Stimulated activated CD8-positive, alpha-beta memory T cell treated with anti-CD3 and anti-CD28 coated beads, Interleukin-7, amount 100 ng/mL, for 24 hours (primary cell): ENCODE measurements around the gene TMEM59.
"Not testable (repeated sequence)": the region's sequence is repeated elsewhere in the genome, so short reads cannot be mapped to it uniquely, and the experiment has no call there.

Source experiments
- DNase-seq: peaks from one replicate; pipeline ENCODE4 v3.0.0-alpha.2; 2020; ENCODE audit warnings: low read depth

Gene TMEM59, protein sequence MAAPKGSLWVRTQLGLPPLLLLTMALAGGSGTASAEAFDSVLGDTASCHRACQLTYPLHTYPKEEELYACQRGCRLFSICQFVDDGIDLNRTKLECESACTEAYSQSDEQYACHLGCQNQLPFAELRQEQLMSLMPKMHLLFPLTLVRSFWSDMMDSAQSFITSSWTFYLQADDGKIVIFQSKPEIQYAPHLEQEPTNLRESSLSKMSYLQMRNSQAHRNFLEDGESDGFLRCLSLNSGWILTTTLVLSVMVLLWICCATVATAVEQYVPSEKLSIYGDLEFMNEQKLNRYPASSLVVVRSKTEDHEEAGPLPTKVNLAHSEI

DNA sequence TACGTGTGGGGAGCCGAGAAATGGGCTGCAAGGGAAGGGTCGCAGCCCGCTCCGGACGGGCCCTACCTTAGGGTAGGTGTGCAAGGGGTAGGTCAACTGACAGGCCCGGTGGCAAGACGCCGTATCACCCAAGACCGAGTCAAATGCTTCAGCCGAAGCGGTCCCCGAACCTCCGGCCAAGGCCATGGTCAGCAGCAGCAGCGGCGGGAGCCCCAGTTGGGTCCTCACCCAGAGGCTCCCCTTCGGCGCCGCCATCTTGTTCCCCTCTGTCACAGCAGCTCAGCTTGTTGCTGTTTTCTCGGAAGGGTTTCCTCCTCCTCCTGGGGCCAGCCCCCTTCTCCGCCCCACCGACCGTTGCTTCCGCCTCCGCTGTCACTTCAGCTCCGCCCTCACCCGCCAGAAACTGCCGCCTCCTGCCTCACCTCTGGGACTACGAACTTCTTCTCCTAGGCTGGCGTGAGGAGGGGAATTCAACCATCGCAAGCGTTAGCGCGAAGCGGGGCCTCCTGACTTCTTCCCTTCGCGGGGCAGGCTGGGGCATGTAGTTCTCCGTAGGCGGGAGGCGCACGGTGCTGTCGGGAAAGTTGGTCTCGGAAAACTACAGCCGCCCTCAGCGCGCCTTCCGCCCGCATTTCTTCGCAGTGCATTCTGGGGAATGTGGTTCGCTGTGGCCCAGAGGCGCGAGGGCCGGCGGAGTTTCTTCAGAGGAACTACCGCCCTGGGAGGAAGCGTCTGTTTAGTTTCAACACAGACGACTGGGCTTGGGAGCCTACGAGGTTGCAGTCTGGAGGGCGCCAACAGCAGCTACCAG lies at the start of gene TMEM59, which contains the start of gene TCEANC2:
TSS of gene TMEM59 (minus strand) at position 271 of the 811 bp plus-strand sequence. CDS start at position 255, 16 bp downstream.
TSS of gene TCEANC2 (plus strand) at position 675 of the 811 bp plus-strand sequence. CDS start 815 bp downstream, outside the sequence.
- DNase-seq: peak; percentile 95

- DNase-seq: no peak
Measured at GRCh38 chr1:54100500-54100899, 47.5 kb upstream of the TMEM59 start.

- no peak for DNase-seq
Measured at GRCh38 chr1:54099061-54099610, 46.1 kb upstream of the TMEM59 start.

DNA sequence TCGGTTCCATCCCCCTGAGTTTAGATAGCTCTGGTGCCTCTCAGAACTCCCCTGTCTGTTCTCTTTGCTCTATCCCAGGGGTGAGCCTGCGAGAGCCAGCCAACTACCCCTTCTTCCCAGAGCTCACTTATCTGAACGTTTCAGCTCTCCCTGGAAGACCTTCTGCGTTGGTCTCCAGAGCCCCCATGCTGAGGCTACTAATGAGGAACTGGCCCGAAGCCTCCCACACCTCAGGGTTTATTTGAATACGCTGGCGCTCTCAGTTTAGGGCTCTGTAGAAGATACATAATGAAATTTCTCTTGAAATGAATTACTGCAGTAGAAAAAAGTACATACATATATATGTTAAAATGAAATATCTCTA lies 43.9 kb upstream of the TMEM59 start:
- DNase-seq: no peak

- DNase-seq: no peak
Measured at GRCh38 chr1:54096227-54096876, 43.3 kb upstream of the TMEM59 start.

DNA sequence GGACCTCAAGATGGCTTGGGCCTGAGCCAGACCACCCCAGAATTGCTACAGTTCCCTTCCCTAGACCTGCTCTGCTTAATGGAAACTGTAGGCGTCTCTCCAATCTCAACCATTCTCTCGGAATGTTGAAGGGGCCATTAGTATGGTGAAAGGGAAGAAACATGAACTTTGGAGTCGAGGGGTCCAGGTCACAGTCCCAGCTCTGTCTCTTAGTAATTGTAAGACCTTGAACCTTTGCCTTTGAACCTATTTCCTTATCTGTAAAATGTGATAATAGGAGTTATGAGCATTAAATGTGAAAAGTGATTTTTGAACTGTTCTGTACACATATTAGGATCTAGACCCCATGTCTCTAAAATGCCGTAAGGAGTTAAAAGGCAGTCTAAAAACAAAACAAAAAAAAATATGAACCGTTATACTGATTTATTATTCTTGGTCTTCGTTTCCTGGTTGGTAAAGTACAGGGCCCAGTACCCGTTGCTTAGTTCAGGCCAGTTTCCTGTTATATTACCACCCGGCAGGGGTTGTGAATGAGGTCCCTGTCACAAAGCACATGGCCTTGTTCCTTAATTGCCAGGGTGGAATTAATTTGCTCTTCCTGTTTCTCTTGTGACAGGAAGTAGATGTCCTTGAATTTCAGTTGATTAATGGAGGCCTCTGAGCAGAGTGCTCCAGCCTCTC lies 42.7 kb upstream of the TMEM59 start:
- no peak for DNase-seq

GRCh38 chr1:54094730-54095105 lies 41.7 kb upstream of the TMEM59 start:
- DNase-seq: not testable (repeated sequence)

GRCh38 chr1:54094001-54094729 lies 41.2 kb upstream of the TMEM59 start:
- no peak for DNase-seq

DNA sequence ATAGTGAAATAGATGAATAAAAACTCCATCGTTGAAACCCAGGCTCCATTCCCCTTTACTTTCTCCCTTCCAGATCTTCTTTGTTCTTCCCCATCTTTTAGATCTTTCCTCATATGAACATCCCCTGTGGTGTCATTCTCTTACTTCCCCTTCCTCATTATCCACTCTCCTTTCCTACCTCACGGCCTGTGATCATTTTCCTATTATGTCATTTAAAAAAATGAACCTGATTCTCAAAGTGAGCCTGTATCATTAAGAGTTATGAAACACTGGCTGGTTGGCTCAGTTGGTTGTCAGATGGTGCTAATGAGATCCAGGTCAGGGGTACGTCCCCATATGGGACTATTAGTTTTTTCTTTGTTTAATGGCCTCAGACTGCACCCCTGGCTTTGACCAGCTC lies 38.7 kb upstream of the TMEM59 start:
- no peak for DNase-seq

DNA sequence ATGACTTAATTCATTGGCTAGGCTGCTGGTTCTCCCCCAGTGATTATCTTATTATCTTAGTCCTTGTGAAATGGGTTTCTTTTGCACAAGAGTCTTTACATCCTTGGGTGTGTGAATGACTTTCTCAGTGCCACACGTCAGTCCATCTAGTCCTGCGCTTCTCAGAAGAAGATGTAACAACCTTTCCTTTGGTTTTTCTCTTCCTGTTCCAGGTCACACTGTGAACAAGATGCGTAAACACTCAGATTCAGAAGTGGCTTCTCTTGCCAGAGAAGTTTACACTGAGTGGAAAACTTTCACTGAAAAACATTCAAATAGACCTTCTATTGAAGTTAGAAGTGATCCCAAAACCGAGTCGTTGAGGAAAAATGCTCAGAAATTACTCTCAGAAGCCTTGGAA lies 35.4 kb upstream of the TMEM59 start:
- DNase-seq: no peak

- DNase-seq: no peak
Measured at GRCh38 chr1:54086754-54087153, 33.8 kb upstream of the TMEM59 start.

- DNase-seq: no peak
Measured at GRCh38 chr1:54084794-54085193, 31.8 kb upstream of the TMEM59 start.

GRCh38 chr1:54081306-54082270 lies 28.6 kb upstream of the TMEM59 start:
- peak; percentile 26 for DNase-seq

- no peak for DNase-seq
Measured at GRCh38 chr1:54080598-54081049, 27.6 kb upstream of the TMEM59 start.

DNA sequence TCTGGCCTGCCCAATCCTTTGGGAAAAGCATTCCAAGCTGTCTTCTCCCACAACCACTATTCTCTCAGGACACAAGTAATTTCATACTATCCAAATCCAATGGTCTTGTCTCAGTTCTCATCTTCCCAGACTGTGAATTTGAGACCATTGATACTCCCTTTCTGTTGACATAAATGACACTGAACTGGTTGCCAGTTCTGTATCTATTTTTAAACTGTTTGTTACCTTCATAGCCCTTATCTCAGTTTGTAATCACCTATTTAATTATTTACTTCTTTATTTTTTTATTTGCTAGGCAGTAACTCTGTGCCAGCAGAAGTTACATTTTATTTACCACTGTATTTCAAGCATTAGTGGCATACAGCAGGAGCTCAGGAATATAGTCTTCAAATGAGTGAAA lies 24.4 kb upstream of the TMEM59 start:
- DNase-seq: no peak

- DNase-seq: no peak
Measured at GRCh38 chr1:54070171-54070837, 17.3 kb upstream of the TMEM59 start.

DNA sequence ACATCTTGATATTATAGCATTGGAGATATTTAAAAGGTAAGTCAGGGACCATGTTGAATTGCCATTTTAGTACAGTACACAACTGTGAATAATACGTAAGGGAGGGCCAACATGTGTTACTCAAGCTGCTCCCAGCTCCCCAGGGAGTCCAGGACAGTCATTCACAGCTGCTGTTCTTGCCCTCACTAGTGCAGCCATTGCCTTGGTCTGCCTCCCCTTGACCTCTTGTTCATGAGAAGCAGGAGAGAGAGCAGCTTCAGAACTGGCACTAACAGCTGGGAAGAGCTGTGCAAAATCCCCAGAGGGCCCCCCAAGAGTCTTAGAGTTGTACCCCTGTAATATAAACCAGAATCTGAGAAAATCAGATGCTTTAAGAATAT lies 16.8 kb upstream of the TMEM59 start:
- no peak for DNase-seq

DNA sequence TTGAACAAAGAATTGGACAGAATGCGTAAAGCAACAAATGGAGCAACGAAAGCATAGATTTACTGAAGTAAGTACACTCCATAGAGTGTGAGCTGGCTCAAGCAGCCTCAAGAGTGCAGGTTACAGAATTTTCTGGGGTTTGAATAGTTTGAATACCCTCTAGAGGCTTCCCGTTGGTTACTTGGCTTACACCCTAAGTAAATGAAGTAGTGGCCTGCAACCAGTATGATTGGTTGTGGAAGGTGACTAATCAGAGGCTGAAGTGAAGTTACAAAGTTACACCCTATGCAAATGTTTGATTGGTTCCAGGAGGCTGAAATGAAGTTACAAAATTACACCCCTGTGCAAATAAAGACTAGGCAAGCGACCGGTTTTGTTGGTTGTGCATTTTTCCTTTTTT lies 11.3 kb upstream of the TMEM59 start:
- no peak for DNase-seq

GRCh38 chr1:54054438-54054749 lies 1.4 kb upstream of the TMEM59 start:
- no peak for DNase-seq
